HG02763 (cell line): ENCODE measurements around the gene POLA2.
A peak's percentile ranks its signal among the peaks of the same experiment; 100 is the strongest.

ENCODE experiments used
- ATAC-seq: cut with Tn5 transposase; IDR thresholded peaks from one replicate; pipeline ENCODE4 v1.9.1; 2021; ENCODE audit warnings: mild to moderate bottlenecking, moderate library complexity; ENCODE audit not compliant: unreplicated experiment

POLA2 gene

GRCh38 chr11:65305501-65306268 lies 43.9 kb downstream of the POLA2 start:
- no peak for ATAC-seq

- ATAC-seq: no peak
Observed at GRCh38 chr11:65307298-65308229, 45.8 kb downstream of the POLA2 start.

GRCh38 chr11:65308281-65308891 lies 46.6 kb downstream of the POLA2 start:
- no peak for ATAC-seq

GRCh38 chr11:65309006-65309405 lies 47.2 kb downstream of the POLA2 start:
- no peak for ATAC-seq

DNA sequence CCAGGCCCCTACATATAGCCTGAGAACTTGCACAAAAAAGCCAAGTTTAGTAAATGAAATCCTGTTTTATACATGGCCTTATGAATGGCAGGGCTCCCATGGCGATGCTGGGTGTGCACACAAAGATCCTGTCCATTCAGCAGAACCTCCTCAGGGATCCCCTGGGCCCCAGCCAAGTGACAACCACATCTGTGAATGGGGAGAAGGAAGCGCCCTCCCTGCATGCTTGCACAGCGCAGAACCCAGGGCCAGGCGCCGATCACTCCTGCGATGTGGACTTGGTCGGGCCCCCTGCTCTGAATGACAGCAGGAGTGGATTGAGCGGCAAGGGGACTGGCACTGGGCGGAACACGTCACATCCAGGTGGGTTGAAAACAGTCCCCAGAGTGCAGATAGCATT lies 48.5 kb downstream of the POLA2 start:
- ATAC-seq: no peak

DNA sequence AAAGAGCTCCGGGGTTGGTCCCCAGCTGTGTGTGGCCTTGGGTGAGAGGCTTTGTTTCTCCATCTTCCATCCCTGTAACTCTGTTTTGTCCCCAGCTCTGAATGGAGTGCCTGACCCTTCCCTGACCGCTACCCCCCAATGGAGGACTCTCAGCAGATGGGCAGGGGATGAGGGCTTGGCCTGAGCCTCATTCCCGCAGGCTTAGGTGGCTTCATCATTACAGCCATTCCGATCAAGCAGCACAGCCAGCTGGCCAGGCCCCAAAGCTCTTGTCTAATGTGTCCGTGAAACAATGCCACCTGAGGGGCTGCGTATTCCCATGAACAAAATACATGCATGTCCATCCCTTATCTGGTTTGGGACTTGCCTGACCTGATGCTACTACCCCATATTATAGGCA lies 49.0 kb downstream of the POLA2 start:
- no peak for ATAC-seq

DNA sequence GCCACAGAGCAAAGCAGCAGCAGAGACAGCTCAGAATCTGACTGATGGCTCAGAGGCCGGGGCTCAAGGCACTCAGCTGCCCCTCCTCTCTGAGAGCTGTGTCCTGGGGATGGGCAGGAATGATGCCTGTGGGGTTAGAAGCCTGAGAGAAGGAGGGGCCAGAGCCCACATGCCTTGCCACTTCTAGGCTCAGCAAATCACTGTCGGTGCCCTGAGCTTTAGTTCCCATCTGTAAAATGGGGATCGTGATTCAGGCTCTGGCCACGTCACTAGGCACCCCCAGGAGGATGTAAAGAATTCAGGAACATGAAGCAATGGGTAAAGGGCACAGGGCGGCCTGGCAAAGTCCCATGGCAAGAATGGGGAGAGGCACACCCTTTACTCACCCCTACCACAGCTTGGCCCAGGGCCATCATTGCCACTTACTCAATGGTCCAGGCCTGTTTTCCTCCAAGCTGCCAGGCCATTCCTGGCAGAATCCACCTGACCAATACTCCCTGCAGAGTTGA lies 49.5 kb downstream of the POLA2 start:
- ATAC-seq: no peak

- peak; percentile 71 for ATAC-seq
Observed at GRCh38 chr11:65314501-65315203, 52.9 kb downstream of the POLA2 start, which contains the start of gene CDC42EP2. CDC42EP2 (plus strand) TSS chr11:65314866; CDS start chr11:65320899, 6,033 bp downstream.

DNA sequence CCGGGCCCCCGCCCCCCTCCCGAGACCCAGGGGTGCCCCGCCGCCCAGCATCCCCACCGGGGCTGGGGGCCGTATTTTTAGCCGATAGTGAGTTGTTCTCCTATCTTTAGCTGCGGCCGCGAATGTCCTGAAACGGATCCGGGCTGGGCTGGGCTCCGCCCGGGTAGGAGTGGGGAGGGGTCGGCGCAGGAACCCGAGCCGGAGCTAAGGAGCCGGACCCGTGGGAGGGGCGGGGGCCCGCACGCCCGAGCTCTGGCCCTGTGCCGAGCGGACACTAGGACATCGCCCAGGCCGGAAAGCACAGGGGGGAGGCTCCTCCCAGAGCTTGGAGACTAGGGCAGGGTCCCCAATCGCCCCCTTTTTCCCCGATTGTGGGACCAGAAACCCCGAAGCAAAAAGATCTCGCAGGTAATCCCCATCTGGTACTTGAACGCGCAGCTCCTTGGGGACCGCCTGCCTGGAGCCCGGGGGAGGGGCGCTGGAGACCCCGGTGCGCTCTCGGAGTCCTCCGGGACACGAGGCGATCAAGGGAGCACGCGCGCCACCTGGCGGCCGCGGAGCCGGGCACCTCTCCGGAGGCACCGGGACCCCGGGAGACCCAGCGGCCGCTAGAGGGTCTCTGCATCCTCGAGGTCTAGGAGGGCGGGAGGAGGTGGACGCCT lies 53.6 kb downstream of the POLA2 start:
- no peak for ATAC-seq

DNA sequence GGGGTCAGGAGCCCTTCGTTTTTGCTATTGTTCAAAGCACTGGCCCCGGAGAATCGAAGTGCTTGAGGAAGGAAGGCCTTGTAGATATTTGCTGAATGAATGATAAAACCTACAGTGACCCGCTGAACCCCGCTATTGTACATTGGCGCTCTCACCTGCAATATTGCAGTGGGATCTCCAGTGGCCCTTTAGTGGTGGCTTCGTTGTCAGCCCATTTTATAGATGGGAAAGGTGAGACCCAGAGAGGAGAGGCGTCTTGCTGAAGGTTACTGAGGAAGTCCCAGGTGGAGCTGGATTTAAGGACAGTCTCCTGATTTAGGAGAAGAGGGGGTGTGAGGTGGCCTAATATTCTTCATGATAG lies 54.1 kb downstream of the POLA2 start:
- ATAC-seq: no peak

GRCh38 chr11:65316227-65317024 lies 54.7 kb downstream of the POLA2 start:
- ATAC-seq: no peak

- no peak for ATAC-seq
Observed at GRCh38 chr11:65317025-65317786, 55.4 kb downstream of the POLA2 start.

- no peak for ATAC-seq
Observed at GRCh38 chr11:65320386-65321075, 58.8 kb downstream of the POLA2 start.

GRCh38 chr11:65321076-65321475 lies 59.3 kb downstream of the POLA2 start:
- ATAC-seq: no peak

- ATAC-seq: no peak
Observed at GRCh38 chr11:65321828-65322485, 60.2 kb downstream of the POLA2 start.

- no peak for ATAC-seq
Observed at GRCh38 chr11:65323813-65324212, 62.1 kb downstream of the POLA2 start.

- no peak for ATAC-seq
Observed at GRCh38 chr11:65325435-65325834, 63.7 kb downstream of the POLA2 start.
